WI38 (cell line): Measurements from ENCODE around the gene NR3C2.

Source experiments
- H3K4me3 ChIP-seq: 2 replicates; pipeline ENCODE4 v1.5.1; 2011; ENCODE audit warnings: low read depth, mild to moderate bottlenecking, control low read depth, low read length
- TF ChIP-seq, protein P1 (sequence below): IDR thresholded peaks from 2 replicates; pipeline ENCODE4 v1.5.1; 2012; ENCODE audit warnings: low read depth, mild to moderate bottlenecking, control low read depth, low read length

The NR3C2 gene

DNA sequence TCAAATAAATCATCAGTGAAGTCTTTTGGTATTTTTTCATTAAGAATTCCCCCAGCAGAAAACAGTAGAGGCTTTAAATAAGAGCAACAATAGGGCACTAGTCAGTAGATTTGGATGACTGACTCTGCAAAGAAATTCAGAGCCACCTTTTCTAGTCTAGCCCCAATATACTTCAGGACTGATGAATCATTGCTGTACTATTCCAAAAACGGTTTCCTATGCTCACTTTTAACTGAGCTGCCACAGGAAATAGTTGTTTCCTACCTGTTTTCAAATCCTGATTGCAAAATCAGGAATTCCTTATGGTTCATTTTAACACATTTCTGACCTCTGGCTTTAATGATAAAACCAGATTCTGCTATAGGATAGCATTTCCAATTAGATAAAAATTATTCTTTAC is 171.6 kb downstream of the NR3C2 start:
- no peak overlapping the region for H3K4me3 ChIP-seq
- TF ChIP-seq, protein P1, sequence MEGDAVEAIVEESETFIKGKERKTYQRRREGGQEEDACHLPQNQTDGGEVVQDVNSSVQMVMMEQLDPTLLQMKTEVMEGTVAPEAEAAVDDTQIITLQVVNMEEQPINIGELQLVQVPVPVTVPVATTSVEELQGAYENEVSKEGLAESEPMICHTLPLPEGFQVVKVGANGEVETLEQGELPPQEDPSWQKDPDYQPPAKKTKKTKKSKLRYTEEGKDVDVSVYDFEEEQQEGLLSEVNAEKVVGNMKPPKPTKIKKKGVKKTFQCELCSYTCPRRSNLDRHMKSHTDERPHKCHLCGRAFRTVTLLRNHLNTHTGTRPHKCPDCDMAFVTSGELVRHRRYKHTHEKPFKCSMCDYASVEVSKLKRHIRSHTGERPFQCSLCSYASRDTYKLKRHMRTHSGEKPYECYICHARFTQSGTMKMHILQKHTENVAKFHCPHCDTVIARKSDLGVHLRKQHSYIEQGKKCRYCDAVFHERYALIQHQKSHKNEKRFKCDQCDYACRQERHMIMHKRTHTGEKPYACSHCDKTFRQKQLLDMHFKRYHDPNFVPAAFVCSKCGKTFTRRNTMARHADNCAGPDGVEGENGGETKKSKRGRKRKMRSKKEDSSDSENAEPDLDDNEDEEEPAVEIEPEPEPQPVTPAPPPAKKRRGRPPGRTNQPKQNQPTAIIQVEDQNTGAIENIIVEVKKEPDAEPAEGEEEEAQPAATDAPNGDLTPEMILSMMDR = no peak

GRCh38 chr4:148268835-148269234 is 173.4 kb downstream of the NR3C2 start:
- TF ChIP-seq, protein P1 = no peak
- H3K4me3 ChIP-seq = no peak overlapping the region

DNA sequence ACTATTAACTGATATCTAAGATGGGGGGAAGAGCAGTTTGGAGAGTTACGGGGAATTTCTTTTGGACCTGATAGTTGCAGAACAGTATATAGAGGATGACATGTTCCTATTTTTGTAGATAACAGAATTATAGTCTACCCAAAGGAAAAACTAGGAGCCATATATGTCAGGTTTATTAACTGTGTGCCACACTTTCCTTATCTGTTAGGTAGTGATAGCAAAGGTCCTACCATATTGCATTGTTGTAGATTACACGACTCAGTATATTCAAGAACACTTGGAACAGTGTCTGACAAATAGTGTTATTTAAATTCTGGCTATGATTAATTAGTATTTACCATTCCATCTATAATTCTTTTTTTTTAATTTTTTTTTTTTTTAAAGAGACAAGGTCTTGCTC is 175.3 kb downstream of the NR3C2 start:
- TF ChIP-seq, protein P1 = no peak

DNA sequence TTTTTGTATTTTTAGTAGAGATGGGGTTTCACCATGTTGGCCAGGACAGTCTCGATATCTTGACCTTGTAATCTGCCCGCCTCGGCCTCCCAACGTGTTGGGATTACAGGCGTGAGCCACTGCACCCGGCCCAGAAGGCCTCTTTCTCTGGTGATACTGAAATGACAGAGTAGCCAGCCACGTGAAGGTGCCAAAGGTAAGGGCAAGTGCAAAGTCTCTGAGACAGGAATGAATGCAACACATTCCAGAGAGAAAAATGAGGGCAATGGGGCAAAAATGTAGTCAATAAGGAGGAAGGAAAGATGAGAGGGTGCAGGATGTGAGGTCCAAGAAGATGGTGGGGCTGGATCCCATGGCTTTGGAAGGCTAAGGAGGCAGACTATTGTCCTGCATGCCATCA is 176.0 kb downstream of the NR3C2 start:
- no peak overlapping the region for H3K4me3 ChIP-seq
- TF ChIP-seq, protein P1 = no peak

More for the DNA sequence above, 175.3 kb downstream of the NR3C2 start:
- H3K4me3 ChIP-seq = no peak overlapping the region

GRCh38 chr4:148265627-148266026 is 176.6 kb downstream of the NR3C2 start:
- TF ChIP-seq, protein P1 = no peak
- no peak overlapping the region for H3K4me3 ChIP-seq

- TF ChIP-seq, protein P1 = no peak
- no peak overlapping the region for H3K4me3 ChIP-seq
Measured at GRCh38 chr4:148263802-148264201, 178.4 kb downstream of the NR3C2 start.

GRCh38 chr4:148263127-148263526 is 179.1 kb downstream of the NR3C2 start:
- H3K4me3 ChIP-seq = no peak overlapping the region
- TF ChIP-seq, protein P1 = no peak
